Measurements from ENCODE around the gene WHRN. TPM values are rescaled to one million over a fixed set of nuclear protein-coding genes. Genes with fewer than 3 reads are reported as not detected.
A peak's percentile ranks its signal among the peaks of the same experiment; 100 is the strongest.

The WHRN gene
- total RNA-seq, 1 donor from 2014 or later = 9.1 TPM

DNA sequence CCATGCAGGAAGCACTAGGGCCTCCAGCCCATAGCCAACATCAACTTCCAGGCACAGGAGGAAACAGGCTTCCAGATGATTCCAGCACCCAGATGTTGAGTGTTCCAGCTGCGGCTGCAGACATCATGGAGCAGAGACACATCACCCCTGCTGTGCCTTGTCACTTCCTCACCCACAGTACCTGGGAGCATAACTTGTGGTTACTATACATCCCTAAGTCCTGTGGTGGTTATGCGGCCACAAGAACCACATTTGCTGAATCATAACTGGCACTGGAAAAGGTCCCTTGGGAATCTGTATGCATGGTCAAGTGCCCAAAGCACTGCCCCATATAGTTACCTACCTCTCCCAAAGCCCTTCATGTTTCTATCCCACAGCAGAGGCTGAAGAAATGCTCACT lies 56.6 kb downstream of the WHRN start:
- Histone ChIP-seq H3K4me1 (peaks cover 6% of the 10 kb centered on the region), H3K4me3 (no peak overlapping the region), H3K27me3 (no peaks in the 10 kb centered on the region), H3K27ac (no peak overlapping the region), H3K36me3 (no peaks in the 10 kb centered on the region), H3K9me3 (no peaks in the 10 kb centered on the region)
- intact Hi-C loops (cut with DNase I) = no loop called here
- TF ChIP-seq, protein P1, sequence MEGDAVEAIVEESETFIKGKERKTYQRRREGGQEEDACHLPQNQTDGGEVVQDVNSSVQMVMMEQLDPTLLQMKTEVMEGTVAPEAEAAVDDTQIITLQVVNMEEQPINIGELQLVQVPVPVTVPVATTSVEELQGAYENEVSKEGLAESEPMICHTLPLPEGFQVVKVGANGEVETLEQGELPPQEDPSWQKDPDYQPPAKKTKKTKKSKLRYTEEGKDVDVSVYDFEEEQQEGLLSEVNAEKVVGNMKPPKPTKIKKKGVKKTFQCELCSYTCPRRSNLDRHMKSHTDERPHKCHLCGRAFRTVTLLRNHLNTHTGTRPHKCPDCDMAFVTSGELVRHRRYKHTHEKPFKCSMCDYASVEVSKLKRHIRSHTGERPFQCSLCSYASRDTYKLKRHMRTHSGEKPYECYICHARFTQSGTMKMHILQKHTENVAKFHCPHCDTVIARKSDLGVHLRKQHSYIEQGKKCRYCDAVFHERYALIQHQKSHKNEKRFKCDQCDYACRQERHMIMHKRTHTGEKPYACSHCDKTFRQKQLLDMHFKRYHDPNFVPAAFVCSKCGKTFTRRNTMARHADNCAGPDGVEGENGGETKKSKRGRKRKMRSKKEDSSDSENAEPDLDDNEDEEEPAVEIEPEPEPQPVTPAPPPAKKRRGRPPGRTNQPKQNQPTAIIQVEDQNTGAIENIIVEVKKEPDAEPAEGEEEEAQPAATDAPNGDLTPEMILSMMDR (IDR thresholded peaks at IDR 0.05) = no peak
- no peak for TF ChIP-seq POLR2A (IDR thresholded peaks at IDR 0.05)
- TF ChIP-seq POLR2AphosphoS5 (IDR thresholded peaks at IDR 0.05; ENCODE audit: insufficient read depth in 1 of 2, low read depth in 1 of 2) = no peak
- no peak for DNase-seq (ENCODE audit: extremely low spot score in 2 of 2)

DNA sequence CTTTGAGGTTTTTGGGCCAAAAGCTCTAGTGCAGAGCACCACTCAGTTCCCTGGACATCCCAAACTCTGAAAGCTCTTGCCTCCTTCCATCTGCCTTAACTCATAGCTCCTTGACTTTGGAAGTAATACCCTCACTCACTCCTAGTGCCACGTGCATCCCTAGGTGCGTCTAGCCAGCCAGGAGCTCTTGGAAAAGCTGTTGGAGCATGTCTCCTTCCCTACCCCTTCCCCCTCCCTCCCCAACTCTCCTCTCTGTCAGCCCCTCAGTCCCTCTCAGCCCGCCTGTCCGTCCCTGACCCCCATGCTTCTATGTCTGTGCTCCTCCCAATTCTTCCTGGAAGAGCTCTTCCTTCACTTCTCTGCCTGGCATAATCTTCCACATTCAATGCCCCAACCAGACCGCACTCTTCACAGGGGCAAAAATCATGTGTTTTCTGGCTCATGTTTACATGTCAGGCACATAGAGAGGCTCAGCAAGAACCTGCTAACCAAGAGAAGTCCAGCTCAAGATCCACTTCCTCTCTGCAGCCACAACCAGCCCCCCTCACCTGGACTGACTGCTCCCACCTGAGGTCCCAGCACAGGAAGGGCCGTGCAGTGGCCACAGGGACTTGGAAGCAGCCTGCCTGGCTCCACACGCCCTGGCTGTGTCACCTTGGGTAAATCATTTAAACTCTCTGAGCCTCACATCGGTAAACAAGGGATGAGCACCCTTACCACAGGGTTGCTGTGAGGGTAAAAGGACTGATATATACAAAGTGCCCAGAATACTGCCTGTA lies 58.4 kb downstream of the WHRN start:
- Histone ChIP-seq H3K27me3 (no peaks in the 10 kb centered on the region), H3K4me1 (peaks cover 6% of the 10 kb centered on the region), H3K36me3 (no peaks in the 10 kb centered on the region), H3K4me3 (no peak overlapping the region), H3K9me3 (no peaks in the 10 kb centered on the region), H3K27ac (peak overlapping the region; percentile 43)
- no peak for TF ChIP-seq POLR2A (IDR thresholded peaks at IDR 0.05)
- TF ChIP-seq, protein P1 (IDR thresholded peaks at IDR 0.05) = no peak
- no peak for TF ChIP-seq POLR2AphosphoS5 (IDR thresholded peaks at IDR 0.05; ENCODE audit: insufficient read depth in 1 of 2, low read depth in 1 of 2)
- DNase-seq (ENCODE audit: extremely low spot score in 2 of 2) = no peak
- intact Hi-C loops (cut with DNase I) = no loop called here

DNA sequence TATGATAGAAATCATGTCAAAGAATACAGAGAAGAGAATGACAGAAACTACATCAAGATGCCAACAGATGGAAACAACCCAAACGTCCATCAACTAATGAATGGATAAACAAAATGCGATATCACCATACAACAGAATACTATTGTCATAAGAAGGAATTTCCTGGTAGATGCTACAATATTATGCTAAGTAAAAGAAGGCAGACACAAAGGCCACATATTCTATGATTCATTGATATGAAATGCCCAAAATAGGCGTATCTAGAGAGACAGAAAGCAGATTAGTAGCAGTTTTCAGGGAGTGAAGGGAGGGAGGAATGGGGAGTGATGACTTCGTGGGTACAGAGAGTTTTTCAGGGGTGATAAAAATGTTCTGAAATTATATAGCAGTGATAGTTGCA lies 59.2 kb downstream of the WHRN start:
- TF ChIP-seq POLR2AphosphoS5 (IDR thresholded peaks at IDR 0.05; ENCODE audit: insufficient read depth in 1 of 2, low read depth in 1 of 2) = no peak
- TF ChIP-seq POLR2A (IDR thresholded peaks at IDR 0.05) = no peak
- TF ChIP-seq, protein P1 (IDR thresholded peaks at IDR 0.05) = no peak
- no peaks in the 10 kb centered on the region for H3K9me3 ChIP-seq
- no peaks in the 10 kb centered on the region for H3K36me3 ChIP-seq
- intact Hi-C loops (cut with DNase I) = no loop called here
- H3K27ac ChIP-seq = no peak overlapping the region
- no peak overlapping the region for H3K4me3 ChIP-seq
- no peak for DNase-seq (ENCODE audit: extremely low spot score in 2 of 2)
- no peaks in the 10 kb centered on the region for H3K27me3 ChIP-seq
- H3K4me1 ChIP-seq = peaks cover 6% of the 10 kb centered on the region

DNA sequence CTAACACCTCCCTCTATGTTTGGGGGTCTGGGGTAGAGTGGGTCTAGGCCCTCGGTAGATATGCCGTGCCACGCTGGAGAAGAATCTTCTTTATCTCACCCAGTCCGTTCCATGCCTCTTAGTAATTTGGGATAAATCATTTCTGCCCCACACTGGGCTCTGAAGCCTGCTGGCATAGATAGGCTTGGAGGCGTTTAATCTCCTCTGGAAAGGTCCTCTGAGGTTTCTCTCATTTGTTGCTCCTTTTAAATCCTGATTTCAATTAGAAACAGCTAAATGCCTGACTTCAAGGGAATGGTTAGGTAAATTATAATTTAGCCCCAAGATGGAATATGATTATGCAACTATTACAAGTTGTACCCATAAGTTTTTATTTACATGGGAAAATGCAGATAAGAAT lies 59.7 kb downstream of the WHRN start:
- DNase-seq (ENCODE audit: extremely low spot score in 2 of 2) = no peak
- H3K36me3 ChIP-seq = no peaks in the 10 kb centered on the region
- TF ChIP-seq, protein P1 (IDR thresholded peaks at IDR 0.05) = no peak
- TF ChIP-seq POLR2A (IDR thresholded peaks at IDR 0.05) = no peak
- no peak for TF ChIP-seq POLR2AphosphoS5 (IDR thresholded peaks at IDR 0.05; ENCODE audit: insufficient read depth in 1 of 2, low read depth in 1 of 2)
- intact Hi-C loops (cut with DNase I) = no loop called here
- H3K4me1 ChIP-seq = peaks cover 6% of the 10 kb centered on the region
- no peak overlapping the region for H3K4me3 ChIP-seq
- no peaks in the 10 kb centered on the region for H3K9me3 ChIP-seq
- H3K27me3 ChIP-seq = no peaks in the 10 kb centered on the region
- H3K27ac ChIP-seq = no peak overlapping the region

DNA sequence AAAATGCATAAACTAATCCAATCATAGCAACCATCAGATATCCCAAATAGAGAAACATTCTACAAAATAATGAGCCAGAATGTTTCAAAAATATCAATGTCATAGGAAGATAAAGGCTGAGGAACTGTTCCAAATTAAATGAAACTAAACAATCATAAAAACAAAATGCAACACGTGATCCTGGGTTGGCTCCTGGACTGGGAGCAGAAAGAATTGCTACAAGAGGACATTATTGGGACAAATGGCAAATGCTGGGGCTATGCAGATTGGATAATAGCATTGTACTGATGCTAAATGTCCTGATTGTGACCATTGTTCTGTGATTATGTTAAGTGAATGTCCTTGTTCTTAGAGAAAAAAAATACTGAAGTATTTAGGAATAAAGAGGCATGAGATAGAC lies 63.3 kb downstream of the WHRN start:
- intact Hi-C loops (cut with DNase I) = no loop called here
- H3K27ac ChIP-seq = no peak overlapping the region

More for the DNA sequence above, 63.3 kb downstream of the WHRN start:
- H3K36me3 ChIP-seq = no peaks in the 10 kb centered on the region
- TF ChIP-seq, protein P1 (IDR thresholded peaks at IDR 0.05) = no peak
- no peak for TF ChIP-seq POLR2A (IDR thresholded peaks at IDR 0.05)
- no peak for TF ChIP-seq POLR2AphosphoS5 (IDR thresholded peaks at IDR 0.05; ENCODE audit: insufficient read depth in 1 of 2, low read depth in 1 of 2)
- no peaks in the 10 kb centered on the region for H3K9me3 ChIP-seq
- H3K27me3 ChIP-seq = no peaks in the 10 kb centered on the region
- DNase-seq (ENCODE audit: extremely low spot score in 2 of 2) = no peak
- H3K4me3 ChIP-seq = no peak overlapping the region
- peaks cover 3% of the 10 kb centered on the region for H3K4me1 ChIP-seq
